Activated T-helper 9 cell treated with anti-CD3 and anti-CD28 coated beads, Interleukin-2, amount 50 U/mL, for 16 hours (primary cell): ENCODE data around the gene CD1B.
"Not testable (repeated sequence)": the region's sequence is repeated elsewhere in the genome, so short reads cannot be mapped to it uniquely, and the experiment has no call there.

Experiments used
- DNase-seq: peaks from one replicate; pipeline ENCODE4 v3.0.0-alpha.2; 2020; ENCODE audit warnings: low read depth

The CD1B gene

DNA sequence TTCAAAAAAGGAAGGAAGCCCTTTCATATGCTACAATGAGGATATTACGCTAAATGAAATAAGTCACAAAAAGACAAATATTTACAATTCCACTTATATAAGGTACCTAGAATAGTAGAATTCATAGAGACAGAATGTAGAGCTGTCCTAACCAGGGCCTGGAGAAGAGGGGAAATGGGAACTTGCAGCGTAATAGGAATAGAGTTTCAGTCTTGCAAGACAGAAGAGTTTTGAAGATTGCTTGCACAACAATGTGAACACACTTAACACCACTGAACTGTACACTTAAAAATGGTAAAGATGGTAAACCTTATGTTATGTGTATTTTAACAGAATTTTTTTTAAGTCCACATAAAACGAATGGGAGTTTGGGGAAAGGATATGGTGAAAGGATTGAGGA lies 2.9 kb downstream of the CD1B start:
- DNase-seq = no peak

DNA sequence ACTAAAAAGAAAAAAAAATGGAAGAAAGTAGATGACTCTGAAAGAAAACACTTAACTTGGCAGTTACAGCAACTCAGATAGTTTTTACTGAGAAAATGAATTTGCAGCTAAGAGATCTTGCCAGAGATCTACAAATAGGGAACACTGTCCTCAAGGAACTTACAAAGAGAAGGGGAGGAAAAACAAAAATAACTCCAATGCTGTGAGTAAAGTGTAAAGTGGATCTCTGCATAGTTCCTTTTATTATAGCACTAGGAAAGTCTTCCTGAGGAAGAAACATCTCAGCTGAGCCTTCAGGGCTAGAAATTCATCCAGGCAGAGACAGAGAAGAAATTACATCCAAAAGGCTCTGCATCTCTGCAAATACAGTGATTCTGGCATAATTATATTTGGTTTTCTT lies 3.9 kb downstream of the CD1B start:
- no peak for DNase-seq

DNA sequence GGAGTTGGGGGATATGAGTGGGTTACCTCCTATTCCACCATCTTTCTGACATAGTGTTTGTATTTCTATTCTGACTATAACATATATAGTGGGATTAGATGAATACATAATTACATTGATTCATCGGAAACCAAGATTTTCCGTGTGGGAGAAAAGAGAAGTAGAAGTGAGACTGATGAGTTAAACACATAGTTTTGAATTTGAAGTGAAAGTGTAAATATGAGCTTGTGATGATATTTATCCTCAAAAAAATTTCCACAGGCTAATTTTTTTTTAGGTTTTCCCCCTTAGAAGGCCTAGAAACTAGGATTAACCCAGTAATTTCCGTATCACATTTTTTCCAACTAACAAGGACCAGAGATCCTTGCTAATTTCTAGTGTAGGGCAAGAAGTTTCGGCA lies 6.9 kb downstream of the CD1B start:
- DNase-seq = no peak

DNA sequence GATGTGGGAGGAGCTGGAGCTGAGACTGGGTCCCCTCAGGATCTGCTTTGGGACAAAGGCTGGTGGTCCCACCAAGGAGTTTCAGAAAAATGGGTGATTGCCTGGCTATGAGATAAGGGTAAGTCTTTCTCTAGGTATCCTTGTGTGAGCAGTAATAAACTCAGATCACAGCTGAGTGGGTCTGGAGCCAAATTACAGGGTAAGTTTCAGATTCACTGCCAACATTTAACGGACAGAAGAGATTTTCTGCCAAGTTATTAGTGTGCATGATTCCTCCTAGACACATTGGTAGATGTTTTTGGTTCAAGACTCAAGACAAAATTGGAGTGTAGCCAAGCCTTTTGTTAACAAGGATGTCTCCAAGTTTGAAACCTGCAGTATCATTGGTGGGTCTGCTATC lies 7.5 kb downstream of the CD1B start:
- no peak for DNase-seq

DNA sequence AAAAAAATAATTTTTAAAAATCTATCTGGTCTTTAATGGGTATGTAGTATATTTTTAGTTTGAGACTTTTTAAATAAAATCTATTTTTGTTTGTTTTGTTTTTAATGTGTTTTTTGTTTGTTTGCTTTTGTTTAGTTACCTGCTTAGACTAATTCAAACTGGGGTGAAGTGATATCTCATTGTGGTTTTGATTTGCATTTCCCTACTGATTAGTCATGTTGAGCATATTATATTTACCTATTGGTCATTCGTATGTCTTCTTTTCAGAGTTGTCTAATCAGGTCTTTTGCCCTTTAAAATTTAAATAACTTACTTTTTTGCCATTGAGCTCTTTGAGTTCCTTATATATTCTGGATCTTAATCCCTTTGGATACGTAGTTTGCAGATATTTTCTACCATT lies 20.3 kb downstream of the CD1B start:
- no peak for DNase-seq

DNA sequence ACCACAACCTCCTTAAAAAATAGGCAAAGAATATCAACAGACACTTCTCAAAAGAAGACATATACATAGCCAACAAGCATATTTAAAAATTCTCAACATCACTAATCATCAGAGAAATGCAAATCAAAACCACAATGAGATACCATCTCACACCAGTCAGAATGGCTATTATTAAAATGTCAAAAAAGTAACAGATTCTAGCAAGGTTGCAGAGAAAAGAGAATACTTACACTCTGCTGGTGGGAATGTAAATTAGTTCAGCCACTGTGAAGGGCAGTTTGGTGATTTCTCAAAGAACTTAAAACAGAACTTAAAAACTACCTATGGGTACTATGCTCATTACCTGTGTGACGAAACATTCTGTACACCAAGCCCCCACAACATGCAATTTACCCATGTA lies 20.7 kb downstream of the CD1B start:
- DNase-seq = no peak

DNA sequence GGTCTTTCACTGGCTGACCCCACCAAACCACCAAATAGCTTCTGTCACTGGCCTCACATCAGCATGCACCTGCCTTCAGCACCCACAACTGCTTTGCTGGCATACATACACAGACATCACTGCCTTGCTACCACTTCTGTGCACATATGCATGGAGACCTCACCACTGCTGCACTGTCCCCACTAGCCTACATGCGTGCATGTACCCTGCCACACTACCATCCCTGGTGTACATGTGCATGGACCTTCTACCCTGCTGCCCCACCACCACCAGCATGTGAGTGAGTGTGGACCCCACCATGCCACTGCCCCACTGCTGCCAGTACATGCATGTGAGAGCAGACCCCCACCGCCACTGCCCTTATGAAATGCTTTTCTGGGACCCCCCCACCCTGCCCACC lies 35.5 kb downstream of the CD1B start:
- DNase-seq = no peak

DNA sequence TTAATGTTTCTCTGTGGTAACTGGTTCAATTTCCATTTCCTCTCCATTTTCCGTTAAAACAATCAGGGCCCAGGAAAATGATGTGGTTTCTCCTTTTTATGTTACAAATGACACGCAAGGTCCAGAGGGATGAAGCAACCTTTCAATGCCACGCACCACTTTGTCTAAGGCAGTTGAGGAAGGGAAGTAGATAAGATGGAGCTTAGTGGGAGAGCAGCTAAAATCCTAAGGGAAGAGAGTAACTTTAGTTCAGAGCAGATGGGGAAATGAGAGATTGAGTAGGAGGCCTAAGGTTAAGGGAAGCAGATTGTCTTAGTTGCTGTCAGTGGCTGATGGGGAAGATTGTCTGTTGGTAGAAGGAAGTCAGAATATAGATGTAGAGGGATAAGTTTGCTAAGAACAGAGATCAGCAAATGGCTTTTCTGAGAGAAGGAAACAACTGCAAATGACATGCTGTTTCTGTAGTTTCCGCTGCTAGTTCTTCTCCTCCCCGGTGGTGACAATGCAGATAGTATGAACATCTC lies 40.9 kb downstream of the CD1B start:
- DNase-seq = no peak

DNA sequence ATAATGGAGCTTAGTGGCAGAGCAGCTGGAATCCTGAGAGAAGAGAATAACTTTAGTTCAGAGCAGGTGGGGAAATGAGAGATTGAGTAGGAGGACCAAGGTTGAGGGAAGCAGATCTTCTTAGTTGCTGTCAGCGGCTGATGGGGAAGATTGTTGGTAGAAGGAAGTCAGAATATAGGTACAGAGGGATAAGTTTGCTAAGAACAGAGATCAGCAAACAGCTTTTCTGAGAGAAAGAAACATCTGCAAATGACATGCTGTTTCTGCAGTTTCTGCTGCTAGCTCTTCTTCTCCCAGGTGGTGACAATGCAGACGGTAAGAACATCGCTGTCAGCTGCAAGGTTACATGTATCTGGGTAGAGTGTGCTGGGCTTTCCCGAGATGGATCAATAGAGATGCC lies 41.5 kb downstream of the CD1B start, which contains the start of gene CD1C:
CD1C (plus strand) TSS at position 113 of the 400 bp plus-strand sequence; CDS start at position 255, 142 bp downstream.
- no peak for DNase-seq

DNA sequence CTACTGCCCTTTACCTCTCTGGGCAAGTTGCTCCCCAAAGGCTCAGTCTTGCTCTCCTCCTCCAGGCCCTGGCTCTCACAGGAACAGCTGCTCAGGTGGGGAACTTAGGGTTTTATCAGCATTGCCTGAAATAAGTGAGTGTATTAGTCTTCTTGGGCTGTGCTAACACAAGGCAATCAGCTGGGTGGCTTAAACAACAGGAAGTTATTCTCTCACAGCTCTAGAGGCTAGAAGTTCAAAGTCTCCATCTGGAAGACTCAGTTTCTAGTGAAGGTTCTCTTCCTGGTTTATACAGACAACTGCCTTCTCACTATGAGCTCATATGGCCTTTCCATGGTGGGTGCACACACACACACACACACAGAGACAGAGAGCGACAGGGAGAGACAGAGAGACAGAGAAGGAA lies 44.4 kb downstream of the CD1B start:
- DNase-seq = no peak

DNA sequence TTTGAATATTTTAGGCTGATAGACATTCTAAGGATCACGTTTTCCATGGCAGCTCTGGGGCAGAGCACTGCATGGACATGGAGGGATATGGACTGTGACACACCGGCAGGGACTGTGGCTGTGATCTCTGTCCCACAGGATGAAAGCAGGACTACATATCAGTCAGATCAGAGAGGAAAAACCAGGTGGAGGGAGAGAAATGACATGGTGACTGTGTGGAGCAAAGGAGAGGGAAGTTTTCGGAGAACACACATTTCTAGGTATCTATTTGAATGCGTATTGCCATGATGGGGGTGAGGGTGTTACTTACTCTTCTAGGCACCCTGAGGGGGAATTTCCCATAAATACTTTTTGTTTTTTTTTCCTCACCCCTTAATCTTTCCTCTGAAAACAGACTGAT lies 44.8 kb downstream of the CD1B start:
- DNase-seq = no peak

DNA sequence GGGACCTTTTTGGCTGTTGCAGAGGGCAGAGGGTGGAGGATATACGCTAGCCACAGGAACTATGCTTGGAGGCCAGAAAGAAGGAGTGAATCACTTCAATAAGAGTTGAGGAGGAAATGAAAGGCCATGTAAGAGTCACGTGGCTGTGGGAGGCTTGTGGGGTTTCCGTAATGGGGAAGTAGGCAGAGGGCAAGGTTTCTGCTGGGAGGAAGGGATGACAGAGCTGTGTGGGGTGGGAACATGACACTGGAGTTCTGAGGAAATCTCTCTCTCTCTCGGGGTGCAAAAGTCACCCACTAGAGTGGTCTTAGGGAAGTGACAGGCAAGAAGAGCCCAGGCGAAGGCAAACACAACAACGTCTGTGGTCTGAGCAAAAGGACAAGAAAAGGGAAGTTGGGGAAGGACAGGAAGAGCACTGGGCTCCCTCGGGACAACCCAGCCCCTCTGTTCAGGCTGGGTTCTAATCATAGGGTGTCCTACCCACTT lies 45.5 kb downstream of the CD1B start:
- DNase-seq = no peak

DNA sequence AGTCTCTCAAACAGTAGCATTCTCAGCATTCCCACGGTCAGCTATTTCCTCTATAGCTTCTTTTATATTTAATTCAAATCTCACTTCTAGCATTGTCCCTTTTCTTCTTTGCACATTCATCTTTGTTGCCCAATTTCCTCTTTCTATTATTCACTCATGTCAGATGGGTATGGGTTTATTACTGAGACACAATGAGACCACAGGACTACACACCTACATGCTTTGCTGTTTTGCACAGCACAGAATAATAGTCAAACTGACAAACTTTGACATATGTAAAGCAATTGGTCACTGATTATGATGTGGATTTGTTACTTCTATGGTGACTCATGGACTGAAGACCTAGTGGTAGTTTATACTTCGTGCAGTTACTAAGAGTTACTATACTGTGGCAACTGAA lies 47.4 kb downstream of the CD1B start:
- no peak for DNase-seq

DNA sequence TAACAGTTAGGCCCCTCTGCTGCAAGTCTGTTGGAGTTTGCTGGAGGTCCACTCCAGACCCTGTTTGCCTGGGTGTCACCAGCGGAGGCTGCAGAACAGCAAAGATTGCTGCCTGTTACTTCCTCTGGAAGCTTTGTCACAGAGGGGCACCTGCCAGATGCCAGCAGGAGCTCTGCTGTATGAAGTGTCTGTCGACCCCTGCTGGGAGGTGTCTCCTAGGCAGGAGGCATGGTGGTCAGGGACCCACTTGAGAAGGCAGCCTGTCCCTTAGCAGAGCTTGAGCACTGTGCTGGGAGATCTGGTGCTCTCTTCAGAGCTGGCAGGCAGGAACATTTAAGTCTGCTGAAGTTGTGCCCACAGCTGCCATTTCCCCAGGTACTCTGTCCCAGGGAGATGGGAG lies 48.9 kb downstream of the CD1B start:
- not testable (repeated sequence) for DNase-seq
